ENCODE results near the gene CSAG3. TPM values are rescaled to one million over a fixed set of nuclear protein-coding genes. Genes with fewer than 3 reads are reported as not detected.
"Not testable (repeated sequence)": the region's sequence is repeated elsewhere in the genome, so short reads cannot be mapped to it uniquely, and the experiment has no call there.

CSAG3 gene
- total and polyA plus RNA-seq, 2 of the 4 experiments (the other 2 are of a cell fraction): not detected

GRCh38 chrX:152787062-152787461 lies 28.0 kb downstream of the CSAG3 start:
- H2AK5ac ChIP-seq (ENCODE audit: low read depth, low read length); in situ Hi-C loops (cut with MboI; ENCODE audit: low sequenced_read_pairs); H4K91ac ChIP-seq (ENCODE audit: insufficient read depth, low read depth, low read length); ATAC-seq (ENCODE audit: low read depth); H3K14ac ChIP-seq (replicated peaks; ENCODE audit: low read depth, low read length); H3K56ac ChIP-seq (ENCODE audit: extremely low read depth, insufficient read depth, low read length); POLR2A ChIA-PET (ENCODE audit: unreplicated experiment); H3K4me2 ChIP-seq (ENCODE audit: low read depth, low read length); H4K8ac ChIP-seq (ENCODE audit: low read depth in 2 of 2, low read length in 2 of 2); H2BK5ac ChIP-seq (ENCODE audit: low read depth, low read length, poor library complexity, severe bottlenecking); H3K9me1 ChIP-seq (ENCODE audit: insufficient read depth, low read length); H3K18ac ChIP-seq (ENCODE audit: low read depth, low read length); H3K4me1 ChIP-seq (ENCODE audit: control insufficient read depth, insufficient read depth, low read length); BruUV-seq (replicated peaks); CTCF ChIA-PET; dilution Hi-C loops (cut with HindIII; ENCODE audit: low sequenced_read_pairs, unreplicated experiment); H3K36me3 ChIP-seq (ENCODE audit: control insufficient read depth, insufficient read depth, low read length); intact Hi-C loops (cut with micrococcal nuclease); H3K4ac ChIP-seq (ENCODE audit: low read depth, low read length); H2BK20ac ChIP-seq (ENCODE audit: low read depth, low read length); H3K9ac ChIP-seq (ENCODE audit: low read depth, low read length); H3K23ac ChIP-seq (ENCODE audit: low read depth, low read length); H3K4me3 ChIP-seq (ENCODE audit: insufficient read depth, low read depth, low read length); H4K5ac ChIP-seq (ENCODE audit: low read depth, low read length); H2AFZ ChIP-seq (replicated peaks; ENCODE audit: low read length, poor library complexity); H4K20me1 ChIP-seq (ENCODE audit: insufficient read depth, low read length); H3K27ac ChIP-seq (ENCODE audit: insufficient read depth, low read length); H3K79me1 ChIP-seq (ENCODE audit: low read depth in 1 of 2, low read length in 2 of 2); DNase-seq; H2AK9ac ChIP-seq (replicated peaks; ENCODE audit: low read depth, low read length, poor library complexity); H2BK120ac ChIP-seq (ENCODE audit: low read depth, low read length); H3K27me3 ChIP-seq (ENCODE audit: control insufficient read depth, insufficient read depth, low read length); H2BK15ac ChIP-seq (ENCODE audit: low read depth, low read length); H3K9me3 ChIP-seq (ENCODE audit: control insufficient read depth, insufficient read depth, low read length): not testable (repeated sequence)
- WGBS, 2 experiments (ENCODE audit: extremely low coverage in 2 of 2, insufficient read length in 1 of 2): no CpG with 5 or more reads among the region's 3 CpGs

All from IMR-90 (cell line).